ENCODE data around the gene TINAG. TPM values are rescaled to one million over a fixed set of nuclear protein-coding genes. Genes with fewer than 3 reads are reported as not detected.

TINAG gene
- total RNA-seq, 4 donors from 2014 or later, result not detected

GRCh38 chr6:54426995-54427394, 118.8 kb downstream of the TINAG start:
- no peak for DNase-seq (ENCODE audit: low spot score in 2 of 2)
- Histone ChIP-seq H3K4me3 (no peak overlapping the region), H3K27me3 (no peaks in the 10 kb centered on the region), H3K36me3 (no peaks in the 10 kb centered on the region), H3K27ac (no peak overlapping the region), H3K4me1 (no peaks in the 10 kb centered on the region), H3K9me3 (no peaks in the 10 kb centered on the region)
- no peak for TF ChIP-seq EP300 (IDR thresholded peaks at IDR 0.05)
- TF ChIP-seq CTCF (IDR thresholded peaks at IDR 0.05), result no peak

DNA sequence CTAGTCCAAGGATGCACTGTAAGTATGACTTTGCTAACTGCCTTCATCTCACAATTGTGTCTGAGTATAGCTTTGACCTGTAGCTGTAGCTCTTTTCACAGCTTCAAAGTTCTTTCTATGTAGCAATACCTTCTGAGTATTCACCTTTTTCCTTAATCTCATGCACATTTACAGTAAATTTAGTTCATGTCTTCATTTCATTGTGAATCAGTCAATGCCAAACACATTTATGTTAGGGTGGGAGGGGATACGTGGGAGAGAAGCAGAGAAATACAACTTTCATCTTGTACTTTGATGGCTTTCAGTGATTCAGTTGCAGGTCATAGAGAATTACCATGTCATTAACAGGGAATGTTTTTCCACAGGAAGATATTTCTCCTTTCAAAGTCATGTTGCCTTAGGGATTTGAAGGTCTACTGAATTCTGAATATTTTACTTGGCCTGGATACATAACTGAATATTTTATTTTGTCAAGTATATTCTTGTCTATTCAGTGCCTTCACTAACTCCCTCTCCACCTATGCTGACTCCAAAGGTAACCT, 119.2 kb downstream of the TINAG start:
- Histone ChIP-seq H3K9me3 (no peaks in the 10 kb centered on the region), H3K27ac (no peak overlapping the region), H3K27me3 (no peaks in the 10 kb centered on the region), H3K4me1 (no peaks in the 10 kb centered on the region), H3K4me3 (no peak overlapping the region), H3K36me3 (no peaks in the 10 kb centered on the region)
- no peak for DNase-seq (ENCODE audit: low spot score in 2 of 2)
- no peak for TF ChIP-seq POLR2AphosphoS5 (IDR thresholded peaks at IDR 0.05)
- TF ChIP-seq CTCF (IDR thresholded peaks at IDR 0.05), result no peak
- no peak for TF ChIP-seq POLR2A (IDR thresholded peaks at IDR 0.05)
- TF ChIP-seq EP300 (IDR thresholded peaks at IDR 0.05), result no peak
- WGBS, result 47% methylated on average over 1 of the region's 1 CpG

DNA sequence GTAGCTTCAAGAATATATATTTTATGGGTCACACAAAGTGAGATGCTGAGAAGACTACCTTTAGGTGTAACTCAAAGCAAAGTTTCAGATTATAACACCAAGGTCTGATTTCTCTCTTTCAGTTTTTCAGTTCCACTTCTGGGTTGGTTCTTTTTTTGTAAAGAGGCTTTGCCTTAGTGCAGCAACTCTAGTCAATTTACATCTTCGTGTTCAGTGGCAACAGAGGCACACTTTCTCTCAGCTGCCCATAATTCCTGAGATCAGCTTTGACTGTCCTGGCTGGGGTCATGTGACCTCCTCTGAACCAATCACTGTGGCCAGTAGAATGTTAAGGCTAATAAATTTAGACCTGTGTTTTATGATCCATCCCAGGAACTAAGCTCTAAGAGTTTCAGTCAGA, 120.2 kb downstream of the TINAG start:
- H3K27me3 ChIP-seq, result no peaks in the 10 kb centered on the region
- TF ChIP-seq EP300 (IDR thresholded peaks at IDR 0.05) (no peak), POLR2AphosphoS5 (IDR thresholded peaks at IDR 0.05) (no peak)
- H3K4me1 ChIP-seq, result no peaks in the 10 kb centered on the region
- no peak for DNase-seq (ENCODE audit: low spot score in 2 of 2)
- WGBS, result 77% methylated on average over 1 of the region's 1 CpG
- H3K27ac ChIP-seq, result peak overlapping the region; percentile 47
- H3K4me3 ChIP-seq, result no peak overlapping the region
- no peaks in the 10 kb centered on the region for H3K36me3 ChIP-seq
- no peaks in the 10 kb centered on the region for H3K9me3 ChIP-seq

- Histone ChIP-seq H3K27ac (no peak overlapping the region), H3K4me1 (no peaks in the 10 kb centered on the region), H3K9me3 (no peaks in the 10 kb centered on the region), H3K36me3 (no peaks in the 10 kb centered on the region), H3K27me3 (no peaks in the 10 kb centered on the region), H3K4me3 (no peak overlapping the region)
- WGBS, result 34% methylated on average over 2 of the region's 2 CpGs
- no peak for TF ChIP-seq CTCF (IDR thresholded peaks at IDR 0.05)
- no peak for TF ChIP-seq POLR2A (IDR thresholded peaks at IDR 0.05)
- no peak for TF ChIP-seq POLR2AphosphoS5 (IDR thresholded peaks at IDR 0.05)
- TF ChIP-seq EP300 (IDR thresholded peaks at IDR 0.05), result no peak
- no peak for DNase-seq (ENCODE audit: low spot score in 2 of 2)
These were observed 123.2 kb downstream of the TINAG start for GRCh38 chr6:54431466-54431865.

Other genes with a start within 250 kb of the TINAG start
- 10 to 100 TPM in 3 of 4 donors, 1 to 10 TPM in 1; 3.1 to 16.7 (median 12.2) TPM for gene MLIP, start 197.0 kb upstream of the TINAG start, total RNA-seq

Data from suprapubic skin (tissue), 4 donors.